Measurements from ENCODE around the gene TFPT.
"Not testable (repeated sequence)": the region's sequence is repeated elsewhere in the genome, so short reads cannot be mapped to it uniquely, and the experiment has no call there.

Gene TFPT

GRCh38 chr19:54102421-54103169 is 12.9 kb downstream of the TFPT start, which contains the start of gene NDUFA3:
NDUFA3 (plus strand) TSS chr19:54102855; CDS start chr19:54102879, 24 bp downstream.
- H3K27ac ChIP-seq (ENCODE audit: low read depth, low read length) = peak within 1 kb of the TSS; percentile 30
- no peaks in the 10 kb centered on the region for H3K27me3 ChIP-seq (ENCODE audit: control insufficient read depth in 1 of 2, insufficient read depth in 2 of 2, low read length in 2 of 2)
- H3K4me3 ChIP-seq (ENCODE audit: low read depth in 1 of 2, low read length in 2 of 2) = peak within 1 kb of the TSS; percentile 96 to 99
- H3K4me1 ChIP-seq (ENCODE audit: control insufficient read depth in 1 of 2, insufficient read depth in 2 of 2, low read length in 2 of 2) = peaks cover 4 to 8% of the 10 kb centered on the region in 2 donors
- peak within 1 kb of the TSS; percentile 87 to 99 for H3K9ac ChIP-seq (ENCODE audit: low read depth in 1 of 2, low read length in 2 of 2)
- H3K36me3 ChIP-seq (ENCODE audit: control insufficient read depth in 1 of 2, insufficient read depth in 2 of 2, low read length in 2 of 2) = peaks cover 9 to 20% of the 10 kb centered on the region in 2 donors
- no peaks in the 10 kb centered on the region for H3K9me3 ChIP-seq (ENCODE audit: control insufficient read depth in 1 of 2, low read length in 2 of 2)

DNA sequence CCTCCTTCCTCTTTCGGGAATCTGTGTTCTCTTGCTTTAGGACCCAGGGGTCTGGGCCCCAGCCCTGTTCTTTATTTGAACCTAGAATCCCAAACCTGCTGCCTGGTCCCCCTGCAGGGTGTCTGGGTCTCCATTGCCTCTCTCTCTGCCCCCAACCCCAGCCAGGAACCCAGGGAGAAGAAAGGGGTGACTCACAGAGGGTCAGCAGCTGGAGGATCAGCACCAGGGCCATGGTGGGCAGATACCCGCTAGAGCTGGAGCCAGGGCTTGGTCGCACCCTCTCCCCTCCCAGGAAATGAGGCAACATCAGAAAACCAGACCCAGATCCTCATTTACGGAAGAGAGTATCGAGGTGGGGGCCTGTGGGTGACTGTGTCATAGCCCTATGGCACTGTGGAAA is 14.9 kb downstream of the TFPT start, which contains the start of gene OSCAR:
OSCAR (minus strand) TSS at position 243 of the 400 bp plus-strand sequence; CDS start at position 232, 11 bp downstream.
- peaks cover 4 to 11% of the 10 kb centered on the region in 2 donors for H3K4me1 ChIP-seq (ENCODE audit: control insufficient read depth in 1 of 2, insufficient read depth in 2 of 2, low read length in 2 of 2)
- H3K9me3 ChIP-seq (ENCODE audit: control insufficient read depth in 1 of 2, low read length in 2 of 2) = no peaks in the 10 kb centered on the region
- peaks cover 2% of the 10 kb centered on the region in 2 donors for H3K36me3 ChIP-seq (ENCODE audit: control insufficient read depth in 1 of 2, insufficient read depth in 2 of 2, low read length in 2 of 2)
- no peak within 1 kb of the TSS for H3K4me3 ChIP-seq (ENCODE audit: low read depth in 1 of 2, low read length in 2 of 2)
- H3K27me3 ChIP-seq (ENCODE audit: control insufficient read depth in 1 of 2, insufficient read depth in 2 of 2, low read length in 2 of 2) = peaks cover 0 to 2% of the 10 kb centered on the region in 2 donors
- no peak within 1 kb of the TSS for H3K9ac ChIP-seq (ENCODE audit: low read depth in 1 of 2, low read length in 2 of 2)
- H3K27ac ChIP-seq (ENCODE audit: low read depth, low read length) = no peak within 1 kb of the TSS

- not testable (repeated sequence) for H3K9me3 ChIP-seq (ENCODE audit: control insufficient read depth in 1 of 2, low read length in 2 of 2); H3K4me3 ChIP-seq (ENCODE audit: low read depth in 1 of 2, low read length in 2 of 2); H3K36me3 ChIP-seq (ENCODE audit: control insufficient read depth in 1 of 2, insufficient read depth in 2 of 2, low read length in 2 of 2); H3K27me3 ChIP-seq (ENCODE audit: control insufficient read depth in 1 of 2, insufficient read depth in 2 of 2, low read length in 2 of 2); H3K27ac ChIP-seq (ENCODE audit: low read depth, low read length); H3K9ac ChIP-seq (ENCODE audit: low read depth in 1 of 2, low read length in 2 of 2)
- peaks cover 4 to 13% of the 10 kb centered on the region in 2 donors for H3K4me1 ChIP-seq (ENCODE audit: control insufficient read depth in 1 of 2, insufficient read depth in 2 of 2, low read length in 2 of 2)
These were observed 15.6 kb downstream of the TFPT start for GRCh38 chr19:54099903-54100255.

DNA sequence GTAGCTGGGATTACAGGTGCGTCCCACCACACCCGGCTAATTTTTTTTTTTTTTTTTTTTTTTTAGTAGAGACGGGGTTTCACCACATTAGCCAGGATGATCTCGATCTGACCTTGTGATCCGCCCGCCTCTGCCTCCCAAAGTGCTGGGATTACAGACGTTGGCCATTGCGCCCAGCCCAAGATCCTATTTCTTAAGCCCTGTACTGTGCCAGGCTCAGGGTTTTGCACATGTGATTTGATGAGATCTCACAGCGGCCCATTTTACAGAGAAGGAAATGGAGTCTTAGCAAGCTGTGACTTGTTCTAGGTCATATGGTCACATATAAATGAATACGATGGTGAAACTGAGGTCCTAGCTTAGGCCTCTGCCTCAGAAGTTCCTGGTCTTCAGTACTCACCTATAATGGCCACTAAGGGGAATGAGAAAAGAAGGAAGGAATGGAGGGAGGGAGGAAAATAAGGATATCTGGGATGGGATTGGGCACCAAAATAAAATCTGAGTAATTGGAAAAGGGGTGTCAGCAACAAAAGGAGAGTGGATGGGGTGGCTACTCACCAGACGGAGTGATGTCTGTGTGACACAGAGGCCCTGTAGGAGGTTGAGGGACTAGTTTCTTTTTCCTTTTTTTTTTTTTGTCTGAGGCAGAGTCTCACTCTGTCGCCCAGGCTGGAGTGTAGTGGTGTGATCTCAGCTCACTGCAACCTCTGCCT is 16.1 kb downstream of the TFPT start:
- Histone ChIP-seq H3K4me3 (ENCODE audit: low read depth in 1 of 2, low read length in 2 of 2) (no peak overlapping the region), H3K27ac (ENCODE audit: low read depth, low read length) (no peak overlapping the region)

DNA sequence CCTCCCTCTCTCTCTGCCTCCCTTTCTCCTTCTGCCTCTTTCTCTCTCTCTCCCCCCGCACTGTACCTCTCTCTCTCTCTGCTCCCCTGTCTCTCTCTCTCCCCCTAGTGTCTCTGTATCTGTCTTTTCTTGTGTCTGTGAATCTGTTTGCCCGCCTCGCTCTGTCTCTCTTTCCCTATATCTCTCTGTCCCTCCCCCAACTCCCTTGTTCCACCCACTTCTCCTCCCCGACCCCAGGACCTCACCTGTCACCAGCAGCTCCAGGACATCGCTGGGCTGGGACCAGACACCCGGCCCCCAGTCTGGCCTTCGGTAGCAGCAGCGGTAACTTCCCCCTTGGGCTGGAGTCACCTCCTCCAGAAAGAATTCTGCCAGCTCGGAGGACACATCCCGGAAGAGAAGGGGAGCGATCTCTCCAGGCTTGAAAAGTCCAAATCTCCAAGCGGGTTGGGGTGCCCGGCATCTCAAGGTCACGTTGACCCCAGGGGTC is 18.8 kb downstream of the TFPT start:
- Histone ChIP-seq H3K9ac (ENCODE audit: low read depth in 1 of 2, low read length in 2 of 2) (peak overlapping the region in 1 of 2 donors; percentile 23), H3K27me3 (ENCODE audit: control insufficient read depth in 1 of 2, insufficient read depth in 2 of 2, low read length in 2 of 2) (peaks cover 0 to 3% of the 10 kb centered on the region in 2 donors), H3K27ac (ENCODE audit: low read depth, low read length) (no peak overlapping the region), H3K36me3 (ENCODE audit: control insufficient read depth in 1 of 2, insufficient read depth in 2 of 2, low read length in 2 of 2) (no peaks in the 10 kb centered on the region), H3K4me1 (ENCODE audit: control insufficient read depth in 1 of 2, insufficient read depth in 2 of 2, low read length in 2 of 2) (peaks cover 0 to 5% of the 10 kb centered on the region in 2 donors), H3K9me3 (ENCODE audit: control insufficient read depth in 1 of 2, low read length in 2 of 2) (no peaks in the 10 kb centered on the region), H3K4me3 (ENCODE audit: low read depth in 1 of 2, low read length in 2 of 2) (peak overlapping the region; percentile 43 to 58)

More for the DNA sequence above, 16.1 kb downstream of the TFPT start:
- Histone ChIP-seq H3K9me3 (ENCODE audit: control insufficient read depth in 1 of 2, low read length in 2 of 2) (no peaks in the 10 kb centered on the region), H3K4me1 (ENCODE audit: control insufficient read depth in 1 of 2, insufficient read depth in 2 of 2, low read length in 2 of 2) (peaks cover 4 to 13% of the 10 kb centered on the region in 2 donors), H3K36me3 (ENCODE audit: control insufficient read depth in 1 of 2, insufficient read depth in 2 of 2, low read length in 2 of 2) (no peaks in the 10 kb centered on the region), H3K9ac (ENCODE audit: low read depth in 1 of 2, low read length in 2 of 2) (no peak overlapping the region), H3K27me3 (ENCODE audit: control insufficient read depth in 1 of 2, insufficient read depth in 2 of 2, low read length in 2 of 2) (peaks cover 0 to 3% of the 10 kb centered on the region in 2 donors)

- not testable (repeated sequence) for H3K4me1 ChIP-seq (ENCODE audit: control insufficient read depth in 1 of 2, insufficient read depth in 2 of 2, low read length in 2 of 2); H3K27me3 ChIP-seq (ENCODE audit: control insufficient read depth in 1 of 2, insufficient read depth in 2 of 2, low read length in 2 of 2); H3K27ac ChIP-seq (ENCODE audit: low read depth, low read length); H3K9me3 ChIP-seq (ENCODE audit: control insufficient read depth in 1 of 2, low read length in 2 of 2); H3K36me3 ChIP-seq (ENCODE audit: control insufficient read depth in 1 of 2, insufficient read depth in 2 of 2, low read length in 2 of 2)
- peak overlapping the region; percentile 45 to 47 for H3K4me3 ChIP-seq (ENCODE audit: low read depth in 1 of 2, low read length in 2 of 2)
- peak overlapping the region in 1 of 2 donors; percentile 23 for H3K9ac ChIP-seq (ENCODE audit: low read depth in 1 of 2, low read length in 2 of 2)
These were observed 19.4 kb downstream of the TFPT start for GRCh38 chr19:54095859-54096616.

GRCh38 chr19:54095136-54095858 is 20.2 kb downstream of the TFPT start:
- no peaks in the 10 kb centered on the region for H3K36me3 ChIP-seq (ENCODE audit: control insufficient read depth in 1 of 2, insufficient read depth in 2 of 2, low read length in 2 of 2)
- peaks cover 0 to 5% of the 10 kb centered on the region in 2 donors for H3K4me1 ChIP-seq (ENCODE audit: control insufficient read depth in 1 of 2, insufficient read depth in 2 of 2, low read length in 2 of 2)
- peaks cover 0 to 3% of the 10 kb centered on the region in 2 donors for H3K27me3 ChIP-seq (ENCODE audit: control insufficient read depth in 1 of 2, insufficient read depth in 2 of 2, low read length in 2 of 2)
- no peak overlapping the region for H3K27ac ChIP-seq (ENCODE audit: low read depth, low read length)
- H3K9ac ChIP-seq (ENCODE audit: low read depth in 1 of 2, low read length in 2 of 2) = no peak overlapping the region
- peak overlapping the region in 1 of 2 donors; percentile 45 for H3K4me3 ChIP-seq (ENCODE audit: low read depth in 1 of 2, low read length in 2 of 2)
- no peaks in the 10 kb centered on the region for H3K9me3 ChIP-seq (ENCODE audit: control insufficient read depth in 1 of 2, low read length in 2 of 2)

- H3K4me3 ChIP-seq (ENCODE audit: low read depth in 1 of 2, low read length in 2 of 2) = no peak overlapping the region
- no peak overlapping the region for H3K9ac ChIP-seq (ENCODE audit: low read depth in 1 of 2, low read length in 2 of 2)
- H3K9me3 ChIP-seq (ENCODE audit: control insufficient read depth in 1 of 2, low read length in 2 of 2) = no peaks in the 10 kb centered on the region
- no peaks in the 10 kb centered on the region for H3K36me3 ChIP-seq (ENCODE audit: control insufficient read depth in 1 of 2, insufficient read depth in 2 of 2, low read length in 2 of 2)
- H3K4me1 ChIP-seq (ENCODE audit: control insufficient read depth in 1 of 2, insufficient read depth in 2 of 2, low read length in 2 of 2) = peaks cover 0 to 5% of the 10 kb centered on the region in 2 donors
- no peak overlapping the region for H3K27ac ChIP-seq (ENCODE audit: low read depth, low read length)
- peaks cover 0 to 3% of the 10 kb centered on the region in 2 donors for H3K27me3 ChIP-seq (ENCODE audit: control insufficient read depth in 1 of 2, insufficient read depth in 2 of 2, low read length in 2 of 2)
These were observed 20.9 kb downstream of the TFPT start for GRCh38 chr19:54094426-54095000.

DNA sequence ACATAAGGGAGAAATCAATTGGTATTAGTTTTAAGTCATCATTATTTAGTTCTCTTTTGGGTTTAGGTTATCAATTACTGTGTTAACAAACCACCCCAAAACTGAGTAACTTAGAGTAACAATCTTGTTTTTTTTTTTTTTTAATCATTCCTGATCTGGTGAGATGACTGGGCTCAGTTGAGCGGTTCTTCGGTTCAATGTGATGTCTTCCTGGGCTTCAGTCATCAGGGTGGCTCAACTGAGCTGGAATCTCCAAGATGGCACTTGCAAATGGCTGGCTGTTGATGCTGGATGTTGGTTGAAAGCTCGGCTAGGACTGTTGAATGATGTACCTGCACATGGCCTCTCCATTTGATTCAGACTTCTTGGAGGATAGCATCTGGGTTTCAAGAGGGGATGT is 31.0 kb downstream of the TFPT start:
- H3K9ac ChIP-seq (ENCODE audit: low read depth in 1 of 2, low read length in 2 of 2) = no peak overlapping the region
- H3K4me1 ChIP-seq (ENCODE audit: control insufficient read depth in 1 of 2, insufficient read depth in 2 of 2, low read length in 2 of 2) = no peaks in the 10 kb centered on the region
- peaks cover 2 to 4% of the 10 kb centered on the region in 2 donors for H3K9me3 ChIP-seq (ENCODE audit: control insufficient read depth in 1 of 2, low read length in 2 of 2)
- no peak overlapping the region for H3K4me3 ChIP-seq (ENCODE audit: low read depth in 1 of 2, low read length in 2 of 2)
- no peaks in the 10 kb centered on the region for H3K27me3 ChIP-seq (ENCODE audit: control insufficient read depth in 1 of 2, insufficient read depth in 2 of 2, low read length in 2 of 2)
- no peaks in the 10 kb centered on the region for H3K36me3 ChIP-seq (ENCODE audit: control insufficient read depth in 1 of 2, insufficient read depth in 2 of 2, low read length in 2 of 2)
- no peak overlapping the region for H3K27ac ChIP-seq (ENCODE audit: low read depth, low read length)

All from duodenal mucosa (tissue), 2 donors.